ENCODE measurements around the gene PFKFB4.
"Not testable (repeated sequence)": the region's sequence is repeated elsewhere in the genome, so short reads cannot be mapped to it uniquely, and the experiment has no call there.

PFKFB4 gene

GRCh38 chr3:48558493-48559134, 2.0 kb upstream of the PFKFB4 start:
- DNase-seq (ENCODE audit: low spot score) = no peak

- DNase-seq (ENCODE audit: low spot score) = no peak
Measured at GRCh38 chr3:48555949-48556795, 431 bp downstream of the PFKFB4 start.

GRCh38 chr3:48555231-48555948, 1.2 kb downstream of the PFKFB4 start:
- DNase-seq (ENCODE audit: low spot score) = no peak

GRCh38 chr3:48553886-48554845, 2.4 kb downstream of the PFKFB4 start:
- DNase-seq (ENCODE audit: low spot score) = no peak

- DNase-seq (ENCODE audit: low spot score) = no peak
Measured at GRCh38 chr3:48553361-48553760, 3.2 kb downstream of the PFKFB4 start.

GRCh38 chr3:48552111-48552951, 4.3 kb downstream of the PFKFB4 start:
- DNase-seq (ENCODE audit: low spot score) = no peak

GRCh38 chr3:48551651-48552050, 5.0 kb downstream of the PFKFB4 start:
- not testable (repeated sequence) for DNase-seq (ENCODE audit: low spot score)

GRCh38 chr3:48548729-48549705, 7.6 kb downstream of the PFKFB4 start:
- DNase-seq (ENCODE audit: low spot score) = peak; percentile 81

GRCh38 chr3:48548126-48548525, 8.5 kb downstream of the PFKFB4 start:
- DNase-seq (ENCODE audit: low spot score) = no peak

GRCh38 chr3:48546203-48546829, 10.3 kb downstream of the PFKFB4 start:
- DNase-seq (ENCODE audit: low spot score) = no peak

GRCh38 chr3:48544141-48544540, 12.5 kb downstream of the PFKFB4 start:
- DNase-seq (ENCODE audit: low spot score) = no peak

GRCh38 chr3:48543271-48543866, 13.2 kb downstream of the PFKFB4 start:
- DNase-seq (ENCODE audit: low spot score) = no peak

- DNase-seq (ENCODE audit: low spot score) = no peak
Measured at GRCh38 chr3:48538451-48538850, 18.2 kb downstream of the PFKFB4 start.

- no peak for DNase-seq (ENCODE audit: low spot score)
Measured at GRCh38 chr3:48536785-48537184, 19.8 kb downstream of the PFKFB4 start.

GRCh38 chr3:48536116-48536515, 20.5 kb downstream of the PFKFB4 start:
- no peak for DNase-seq (ENCODE audit: low spot score)

GRCh38 chr3:48535578-48535977, 21.0 kb downstream of the PFKFB4 start:
- DNase-seq (ENCODE audit: low spot score) = no peak

- no peak for DNase-seq (ENCODE audit: low spot score)
Measured at GRCh38 chr3:48532977-48533337, 23.6 kb downstream of the PFKFB4 start.

- DNase-seq (ENCODE audit: low spot score) = peak; percentile 87
Measured at GRCh38 chr3:48532271-48532976, 24.2 kb downstream of the PFKFB4 start.

Data from putamen (tissue), 1 donor.